Measurements from ENCODE around the gene ASTE1. TPM values are rescaled to one million over a fixed set of nuclear protein-coding genes. Genes with fewer than 3 reads are reported as not detected.

The ASTE1 gene
- total RNA-seq, 1 experiment from 2014 or later: 9.7 TPM

DNA sequence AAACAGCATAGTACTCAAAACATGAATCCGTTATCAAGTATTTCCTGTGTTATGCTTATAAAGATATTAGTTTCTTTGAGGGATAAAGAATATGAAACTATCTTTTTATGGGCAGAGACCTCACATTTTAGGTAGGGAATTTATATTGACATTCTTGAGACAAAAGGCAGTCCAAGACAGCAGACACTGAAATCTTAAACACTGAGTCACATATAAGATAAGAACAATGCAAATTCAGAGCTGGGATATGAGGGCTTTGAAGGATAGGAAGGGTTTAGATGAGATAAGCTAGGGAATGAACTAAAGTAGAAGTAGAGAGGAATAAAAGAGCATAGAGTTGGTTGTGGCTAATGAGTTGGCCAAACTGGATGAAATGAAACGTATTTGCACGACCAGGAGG, 58.4 kb downstream of the ASTE1 start:
- H2BK20ac ChIP-seq (ENCODE audit: low read depth, low read length, poor library complexity, severe bottlenecking): no peak overlapping the region
- H3K9me3 ChIP-seq (ENCODE audit: control insufficient read depth, low read depth, low read length): no peaks in the 10 kb centered on the region
- no peaks in the 10 kb centered on the region for H3K79me1 ChIP-seq (ENCODE audit: insufficient read depth, low read depth, low read length, poor library complexity, severe bottlenecking)
- no peak overlapping the region for H4K8ac ChIP-seq (replicated peaks; ENCODE audit: insufficient read length, low read depth, low read length)
- peak overlapping the region in 1 of 3 experiments; percentile 0; a peak in 1 of 7 replicates for H3K27ac Mint-ChIP-seq
- H3K18ac ChIP-seq (ENCODE audit: insufficient read length, low read depth, low read length): no peak overlapping the region
- H4K20me1 ChIP-seq (ENCODE audit: control insufficient read depth, insufficient read depth, insufficient read length): no peaks in the 10 kb centered on the region
- H2AFZ ChIP-seq (ENCODE audit: low read length): no peak overlapping the region
- H3K14ac ChIP-seq (ENCODE audit: insufficient read depth, low read length): no peak overlapping the region
- no peak overlapping the region for H2BK120ac ChIP-seq (ENCODE audit: low read depth, low read length, poor library complexity, severe bottlenecking)
- no peaks in the 10 kb centered on the region for H3K27me3 Mint-ChIP-seq (ENCODE audit: low read depth)
- no peak overlapping the region for H2BK5ac ChIP-seq (ENCODE audit: insufficient read length, low read length)
- no peaks in the 10 kb centered on the region; a peak in 1 of 5 replicates for H3K9me3 Mint-ChIP-seq
- no peaks in the 10 kb centered on the region for H3K23me2 ChIP-seq (ENCODE audit: insufficient read length, low read depth, low read length, poor library complexity, severe bottlenecking)
- no peak overlapping the region for H3K4ac ChIP-seq (ENCODE audit: low read depth, low read length)
- H3K4me1 ChIP-seq (ENCODE audit: insufficient read depth, low read length): no peaks in the 10 kb centered on the region
- TF ChIP-seq, protein P1, sequence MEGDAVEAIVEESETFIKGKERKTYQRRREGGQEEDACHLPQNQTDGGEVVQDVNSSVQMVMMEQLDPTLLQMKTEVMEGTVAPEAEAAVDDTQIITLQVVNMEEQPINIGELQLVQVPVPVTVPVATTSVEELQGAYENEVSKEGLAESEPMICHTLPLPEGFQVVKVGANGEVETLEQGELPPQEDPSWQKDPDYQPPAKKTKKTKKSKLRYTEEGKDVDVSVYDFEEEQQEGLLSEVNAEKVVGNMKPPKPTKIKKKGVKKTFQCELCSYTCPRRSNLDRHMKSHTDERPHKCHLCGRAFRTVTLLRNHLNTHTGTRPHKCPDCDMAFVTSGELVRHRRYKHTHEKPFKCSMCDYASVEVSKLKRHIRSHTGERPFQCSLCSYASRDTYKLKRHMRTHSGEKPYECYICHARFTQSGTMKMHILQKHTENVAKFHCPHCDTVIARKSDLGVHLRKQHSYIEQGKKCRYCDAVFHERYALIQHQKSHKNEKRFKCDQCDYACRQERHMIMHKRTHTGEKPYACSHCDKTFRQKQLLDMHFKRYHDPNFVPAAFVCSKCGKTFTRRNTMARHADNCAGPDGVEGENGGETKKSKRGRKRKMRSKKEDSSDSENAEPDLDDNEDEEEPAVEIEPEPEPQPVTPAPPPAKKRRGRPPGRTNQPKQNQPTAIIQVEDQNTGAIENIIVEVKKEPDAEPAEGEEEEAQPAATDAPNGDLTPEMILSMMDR (conservative IDR thresholded peaks at IDR 0.05): no peak
- H3K9ac ChIP-seq (ENCODE audit: extremely low read depth, insufficient read length, low read length): no peak overlapping the region
- H3T11ph ChIP-seq (ENCODE audit: low read length): no peak overlapping the region
- H3K79me2 ChIP-seq (ENCODE audit: insufficient read depth, low read length): no peaks in the 10 kb centered on the region
- no peak overlapping the region for H3K56ac ChIP-seq (ENCODE audit: insufficient read length, low read depth, low read length)
- H3K23ac ChIP-seq (ENCODE audit: insufficient read length, low read depth, low read length): no peak overlapping the region
- DNase-seq: no peak
- H2BK12ac ChIP-seq (ENCODE audit: insufficient read length, low read depth, low read length): no peak overlapping the region
- no CpG with 5 or more reads among the region's 3 CpGs for WGBS (ENCODE audit: extremely low coverage, insufficient read length, low lambda C conversion rate)
- no peak overlapping the region for H3K27ac ChIP-seq (ENCODE audit: insufficient read length, low read depth, low read length)
- H2AK5ac ChIP-seq (ENCODE audit: insufficient read length, low read length): no peak overlapping the region
- peaks cover 27 to 50% (median 50%) of the 10 kb centered on the region in 3 experiments for H3K36me3 Mint-ChIP-seq (ENCODE audit: insufficient read depth in 1 of 3, low read depth in 3 of 3)
- H3K4me2 ChIP-seq (ENCODE audit: insufficient read depth, insufficient read length, low read length): no peak overlapping the region
- H3K4me1 Mint-ChIP-seq: peaks cover 14 to 19% of the 10 kb centered on the region in 2 experiments
- no peak overlapping the region for H4K5ac ChIP-seq (ENCODE audit: insufficient read length, low read depth, low read length)
- no peaks in the 10 kb centered on the region for H3K27me3 ChIP-seq (ENCODE audit: insufficient read depth, low read length)
- H4K91ac ChIP-seq (ENCODE audit: insufficient read length, low read depth, low read length): no peak overlapping the region
- H3K4me3 Mint-ChIP-seq: no peak overlapping the region
- H2BK15ac ChIP-seq (ENCODE audit: low read depth, low read length): no peak overlapping the region
